22Rv1 (cell line): ENCODE results near the gene BTBD9.

Experiments
- CTCF ChIP-seq: fragments of 450-650 bp; IDR thresholded peaks from 2 replicates; pipeline ENCODE4 v1.5.1; 2017; ENCODE audit warnings: mild to moderate bottlenecking
- ZFX ChIP-seq: fragments of 450-650 bp; IDR thresholded peaks from 2 replicates; pipeline ENCODE4 v1.6.1; 2017; ENCODE audit warnings: antibody characterized with exemption, borderline replicate concordance

GRCh38 chr6:38584731-38585130 is 55.0 kb downstream of the BTBD9 start:
- TF ChIP-seq CTCF, result no peak
- TF ChIP-seq ZFX, result no peak
